Muscle of leg (tissue), 11 donors: ENCODE results near the gene SP140. TPM values are rescaled to one million over a fixed set of nuclear protein-coding genes. Genes with fewer than 3 reads are reported as not detected.
"Not testable (repeated sequence)": the region's sequence is repeated elsewhere in the genome, so short reads cannot be mapped to it uniquely, and the experiment has no call there.

Experiments used
- DNase-seq: peaks from one replicate; pipeline ENCODE4 v3.0.0; 2013
- H3K27ac ChIP-seq: one replicate; pipeline ENCODE4 v1.5.1; 2013; ENCODE audit warnings: mild to moderate bottlenecking, low read length, control low read depth
- H3K27me3 ChIP-seq: one replicate; pipeline ENCODE4 v1.6.1; 2013; ENCODE audit warnings: low read length; ENCODE audit not compliant: control insufficient read depth, insufficient read depth
- H3K36me3 ChIP-seq: one replicate; pipeline ENCODE4 v1.6.1; 2013; ENCODE audit warnings: low read length; ENCODE audit not compliant: control insufficient read depth, insufficient read depth
- H3K4me1 ChIP-seq: one replicate; pipeline ENCODE4 v1.6.1; 2013; ENCODE audit warnings: low read length; ENCODE audit not compliant: control insufficient read depth, insufficient read depth
- H3K4me3 ChIP-seq: one replicate; pipeline ENCODE4 v1.5.1; 2013; ENCODE audit warnings: low read length, control low read depth
- H3K9me3 ChIP-seq: replicated peaks from 2 replicates; pipeline ENCODE4 v1.6.1; 2013; ENCODE audit warnings: low read depth, low read length; ENCODE audit not compliant: control insufficient read depth
- WGBS: methylation state at CpG from one replicate; pipeline ENCODE4 v1.1.5; 2013; ENCODE audit warnings: missing lambda C conversion rate; ENCODE audit not compliant: insufficient coverage; 5-methylcytosine and 5-hydroxymethylcytosine counted together
- polyA plus RNA-seq, 8 donors: library from polyadenylated mRNA; unstranded; fragments of 120-200 nt; gene quantifications; one replicate each; pipeline versions ENCODE4 v1.2.1 to v1.2.3, GENCODE V29; 2013; ENCODE audit warnings: inconsistent platforms in 1 of 8, low replicate concordance in 1 of 8; ENCODE audit not compliant: insufficient read length in 8 of 8, insufficient read depth in 1 of 8
- total RNA-seq: library from RNA; stranded (reverse); fragments of 120-200 nt; gene quantifications from one replicate; pipeline ENCODE4 v1.2.4, GENCODE V29; 2013

Gene SP140
- total and polyA plus RNA-seq, 9 donors: 0.22 to 1.5 (median 0.67) TPM

DNA sequence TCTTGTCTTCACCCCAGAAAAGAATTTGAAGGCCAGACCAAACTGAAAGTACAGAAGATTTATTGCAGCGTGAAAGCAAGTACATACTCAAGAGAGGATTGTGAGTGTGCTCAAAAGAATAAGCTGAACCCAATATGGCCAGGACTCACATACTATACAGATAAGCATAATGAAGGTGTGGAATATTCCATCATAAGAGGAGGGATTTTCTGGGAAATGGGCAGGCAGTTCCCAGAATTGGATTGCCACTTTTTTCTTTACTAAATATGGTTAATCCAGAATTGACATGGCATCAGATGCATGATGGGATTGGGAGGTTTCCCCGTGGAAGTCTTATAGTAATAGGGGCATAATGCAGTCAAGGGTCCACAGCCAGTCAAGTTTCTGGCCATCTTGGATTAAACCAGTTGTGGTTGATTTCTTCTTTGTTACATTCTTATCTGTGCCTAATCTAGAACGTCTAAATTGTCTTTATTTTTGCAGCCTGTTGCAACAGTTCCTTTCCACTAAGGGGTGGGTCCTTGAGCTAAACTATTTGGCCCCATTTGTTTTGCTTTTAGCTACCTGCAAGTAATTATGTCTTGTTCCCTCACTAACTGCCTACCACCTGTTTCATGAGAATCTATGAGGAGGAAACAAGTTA, 110.4 kb downstream of the SP140 start:
- no peak for DNase-seq
- H3K36me3 ChIP-seq: no peaks in the 10 kb centered on the region
- H3K4me1 ChIP-seq: no peaks in the 10 kb centered on the region
- H3K27ac ChIP-seq: no peak overlapping the region
- H3K27me3 ChIP-seq: no peaks in the 10 kb centered on the region
- WGBS: 80% methylated on average over 1 of the region's 3 CpGs
- no peak overlapping the region for H3K4me3 ChIP-seq
- no peaks in the 10 kb centered on the region for H3K9me3 ChIP-seq

DNA sequence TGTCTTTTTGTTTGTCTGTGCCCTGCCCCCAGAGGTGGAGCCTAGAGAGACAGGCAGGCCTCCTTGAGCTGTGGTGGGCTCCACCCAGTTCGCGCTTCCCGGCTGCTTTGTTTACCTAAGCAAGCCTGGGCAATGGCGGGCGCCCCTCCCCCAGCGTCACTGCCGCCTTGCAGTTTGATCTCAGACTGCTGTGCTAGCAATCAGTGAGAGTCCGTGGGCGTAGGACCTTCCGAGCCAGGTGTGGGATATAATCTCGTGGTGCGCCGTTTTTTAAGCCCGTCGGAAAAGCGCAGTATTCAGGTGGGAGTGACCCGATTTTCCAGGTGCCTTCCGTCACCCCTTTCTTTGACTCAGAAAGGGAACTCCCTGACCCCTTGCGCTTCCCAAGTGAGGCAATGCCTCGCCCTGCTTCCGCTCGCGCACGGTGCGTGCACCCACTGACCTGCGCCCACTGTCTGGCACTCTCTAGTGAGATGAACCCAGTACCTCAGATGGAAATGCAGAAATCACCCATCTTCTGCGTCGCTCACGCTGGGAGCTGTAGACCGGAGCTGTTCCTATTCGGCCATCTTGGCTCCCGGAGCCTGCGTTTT, 116.5 kb downstream of the SP140 start:
- H3K4me3 ChIP-seq, DNase-seq, H3K27ac ChIP-seq, H3K36me3 ChIP-seq, H3K9me3 ChIP-seq, H3K4me1 ChIP-seq, H3K27me3 ChIP-seq: not testable (repeated sequence)
- WGBS: 91% methylated on average over 9 of the region's 33 CpGs

DNA sequence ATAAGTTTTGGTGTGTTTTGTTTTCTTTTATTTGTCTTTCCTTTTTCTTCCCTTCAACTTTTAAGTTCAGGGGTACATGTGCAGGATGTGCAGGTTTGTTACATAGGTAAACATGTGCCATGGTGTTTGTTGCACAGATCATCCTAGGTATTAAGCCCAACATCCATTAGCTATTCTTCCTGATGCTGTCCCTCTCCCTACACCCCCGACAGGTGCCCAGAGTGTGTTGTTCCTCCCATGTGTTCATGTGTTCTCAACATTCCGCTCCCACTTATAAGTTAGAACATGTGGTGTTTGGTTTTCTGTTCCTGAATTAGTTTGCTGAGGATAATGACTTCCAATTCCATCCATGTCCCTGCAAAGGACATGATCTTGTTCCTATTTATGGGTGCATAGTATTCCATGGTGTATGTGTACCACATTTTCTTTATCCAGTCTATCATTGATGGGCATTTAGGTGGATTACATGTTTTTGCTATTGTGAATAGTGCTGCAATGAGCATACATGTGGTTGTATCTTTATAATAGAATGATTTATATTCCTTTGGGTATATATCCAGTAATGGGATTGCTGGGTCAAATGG, 117.6 kb downstream of the SP140 start:
- no CpG with 5 or more reads among the region's 2 CpGs for WGBS
- H3K4me3 ChIP-seq, H3K36me3 ChIP-seq: not testable (repeated sequence)

DNA sequence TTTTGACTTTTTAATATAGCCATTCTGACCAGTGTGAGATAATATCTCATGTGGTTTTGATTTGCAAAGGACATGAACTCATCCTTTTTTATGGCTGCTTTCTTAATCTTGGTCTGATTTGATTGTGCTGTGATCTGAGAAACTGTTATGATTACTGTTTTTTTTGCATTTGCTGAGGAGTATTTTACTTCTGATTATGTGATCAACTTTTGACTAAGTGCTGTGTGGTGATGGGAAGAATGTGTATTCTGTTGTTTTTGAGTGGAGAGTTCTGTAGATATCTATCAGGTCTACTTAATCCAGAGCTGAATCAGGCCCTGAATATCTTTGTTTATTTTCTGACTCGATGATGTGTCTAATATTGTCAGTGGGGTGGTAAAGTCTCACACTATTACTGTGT, 118.2 kb downstream of the SP140 start:
- WGBS: no CpG with 5 or more reads among the region's 1 CpG
- no peak overlapping the region for H3K4me3 ChIP-seq
- no peaks in the 10 kb centered on the region for H3K36me3 ChIP-seq
- no peak overlapping the region for H3K27ac ChIP-seq
- DNase-seq: no peak
- peaks cover 14% of the 10 kb centered on the region for H3K9me3 ChIP-seq
- no peaks in the 10 kb centered on the region for H3K27me3 ChIP-seq
- H3K4me1 ChIP-seq: no peaks in the 10 kb centered on the region

More for the DNA sequence above, 117.6 kb downstream of the SP140 start:
- H3K27ac ChIP-seq, H3K27me3 ChIP-seq, DNase-seq, H3K4me1 ChIP-seq: not testable (repeated sequence)
- peaks cover 14% of the 10 kb centered on the region for H3K9me3 ChIP-seq

DNA sequence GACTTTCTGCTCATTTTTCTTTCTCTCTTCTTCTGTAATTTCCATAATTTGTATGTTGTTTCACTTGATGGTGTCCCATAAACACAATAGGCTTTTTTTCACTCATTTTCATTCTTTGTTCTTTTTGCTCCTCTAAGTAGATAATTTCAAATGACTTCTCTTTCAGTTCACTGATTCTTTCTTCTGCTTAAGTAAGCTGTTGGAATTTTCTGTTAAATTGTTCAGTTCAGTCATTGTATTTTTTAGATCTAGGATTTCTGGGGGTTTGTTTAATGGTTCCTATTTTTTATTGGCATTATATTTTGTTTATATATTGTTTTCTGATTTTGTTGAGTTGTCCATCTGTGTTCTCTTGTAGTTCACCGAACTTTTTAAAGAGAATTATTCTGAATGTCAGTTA, 120.9 kb downstream of the SP140 start:
- no peak for DNase-seq
- no peak overlapping the region for H3K27ac ChIP-seq
- no peaks in the 10 kb centered on the region for H3K4me1 ChIP-seq
- H3K36me3 ChIP-seq: no peaks in the 10 kb centered on the region
- no peak overlapping the region for H3K4me3 ChIP-seq
- no peaks in the 10 kb centered on the region for H3K27me3 ChIP-seq
- peaks cover 14% of the 10 kb centered on the region for H3K9me3 ChIP-seq
- no CpG with 5 or more reads among the region's 1 CpG for WGBS

DNA sequence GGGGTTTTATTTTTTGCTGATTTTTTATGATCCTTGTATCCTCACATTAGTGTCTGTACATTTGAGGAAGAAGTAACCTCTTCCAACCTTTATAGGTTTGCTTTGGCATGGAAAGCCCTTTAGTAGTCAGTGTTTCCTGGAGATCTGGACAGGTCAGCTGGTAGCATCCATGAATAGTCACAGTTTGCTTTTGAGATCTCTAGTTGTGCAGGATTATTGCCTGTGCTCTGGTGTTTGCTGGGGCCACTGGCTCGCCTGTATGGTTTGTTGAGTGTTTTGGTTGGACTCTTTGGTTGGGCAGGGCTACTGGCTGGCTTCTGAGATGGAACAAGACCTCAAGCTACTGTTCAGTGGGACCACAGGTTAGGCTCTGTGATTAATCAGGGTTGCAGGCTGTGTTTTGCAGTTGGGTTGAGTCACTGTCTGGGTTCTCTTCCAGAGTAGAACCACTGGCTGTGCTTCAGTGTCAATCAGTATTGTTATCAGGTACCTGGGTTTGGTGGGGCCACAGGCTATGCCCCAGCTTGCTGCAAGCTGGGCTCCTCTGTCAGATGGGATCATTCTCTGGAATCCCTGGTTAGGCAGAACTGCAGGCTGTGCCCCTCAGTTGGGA, 121.5 kb downstream of the SP140 start:
- no peak overlapping the region for H3K4me3 ChIP-seq
- DNase-seq: no peak
- H3K36me3 ChIP-seq: no peaks in the 10 kb centered on the region
- no peaks in the 10 kb centered on the region for H3K4me1 ChIP-seq
- no peak overlapping the region for H3K27ac ChIP-seq
- H3K27me3 ChIP-seq: no peaks in the 10 kb centered on the region
- H3K9me3 ChIP-seq: peaks cover 14% of the 10 kb centered on the region
- 46% methylated on average over 1 of the region's 1 CpG for WGBS

DNA sequence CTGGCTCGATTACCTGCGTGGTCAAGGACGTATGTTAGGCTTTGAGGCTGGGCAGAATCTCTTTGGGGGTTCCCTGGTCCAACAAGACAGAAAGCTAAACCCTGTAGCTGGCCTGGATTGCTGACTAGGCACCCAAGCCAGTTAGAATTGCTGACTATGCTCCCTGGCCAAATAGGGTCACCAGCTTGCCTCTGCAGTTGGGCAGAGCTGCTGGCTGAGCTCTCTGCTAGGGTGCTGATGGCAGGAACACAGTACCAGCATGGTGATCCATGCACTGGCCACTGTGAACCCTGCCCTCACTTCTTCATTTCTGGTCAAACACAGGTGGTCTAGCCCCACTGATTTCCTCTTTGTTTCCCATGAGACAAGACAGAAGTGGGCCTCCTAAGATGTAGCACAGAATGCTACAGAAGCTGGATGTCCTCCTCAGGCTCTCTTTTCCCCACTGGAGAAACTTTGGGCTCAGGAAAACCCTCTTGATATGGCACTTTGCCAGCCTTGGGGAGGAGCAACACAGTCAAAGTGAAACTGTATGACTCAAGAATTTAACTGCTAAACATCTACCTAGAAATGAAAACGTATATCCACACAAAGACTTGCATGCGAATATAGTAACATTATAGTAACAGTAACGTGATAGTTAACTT, 122.2 kb downstream of the SP140 start:
- Histone ChIP-seq H3K27me3 (no peaks in the 10 kb centered on the region), H3K9me3 (peaks cover 14% of the 10 kb centered on the region), H3K36me3 (no peaks in the 10 kb centered on the region), H3K27ac (no peak overlapping the region), H3K4me3 (no peak overlapping the region), H3K4me1 (no peaks in the 10 kb centered on the region)
- DNase-seq: no peak
- 79% methylated on average over 3 of the region's 6 CpGs for WGBS

DNA sequence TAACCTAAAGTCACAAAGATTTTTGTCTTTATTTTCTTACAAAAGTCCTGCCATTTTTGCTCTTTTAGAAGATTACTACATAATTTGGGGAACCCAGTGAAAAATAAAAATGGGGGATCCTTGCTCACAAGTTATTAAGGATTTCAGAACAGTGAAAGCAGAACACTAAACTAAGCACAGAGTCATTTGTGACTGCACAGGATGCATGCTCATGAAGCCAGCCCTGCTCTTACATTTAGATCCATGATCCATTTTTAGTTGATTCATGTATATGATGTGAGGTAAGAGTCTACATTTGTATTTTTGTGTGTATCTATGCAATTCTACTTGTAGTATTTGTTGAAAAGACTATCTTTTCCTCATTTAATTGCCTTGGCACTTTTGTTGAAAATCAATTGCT, 123.3 kb downstream of the SP140 start:
- H3K36me3 ChIP-seq: no peaks in the 10 kb centered on the region

DNA sequence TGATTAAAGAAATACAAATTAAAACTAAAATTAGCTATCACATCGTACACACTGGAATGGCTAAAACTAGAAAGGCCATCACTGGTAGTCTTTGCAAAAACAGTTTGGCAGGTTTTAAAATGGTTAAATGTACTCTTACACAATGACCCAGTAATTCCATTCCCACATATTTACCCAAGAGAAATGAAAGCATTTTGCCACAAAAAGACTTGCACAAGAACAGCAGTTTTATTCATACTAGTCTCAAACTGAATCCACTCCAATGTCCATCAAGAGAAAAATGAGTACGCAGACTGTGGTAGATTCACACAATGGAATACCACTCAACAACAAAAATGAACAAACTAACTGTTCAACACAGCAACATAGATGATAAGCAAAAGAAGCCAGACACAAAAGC, 130.5 kb downstream of the SP140 start:
- H3K27ac ChIP-seq: no peak overlapping the region
- no peaks in the 10 kb centered on the region for H3K27me3 ChIP-seq
- WGBS: no CpG with 5 or more reads among the region's 2 CpGs
- no peak overlapping the region for H3K4me3 ChIP-seq
- DNase-seq: no peak
- no peaks in the 10 kb centered on the region for H3K4me1 ChIP-seq
- H3K9me3 ChIP-seq: no peaks in the 10 kb centered on the region
- peaks cover 2% of the 10 kb centered on the region for H3K36me3 ChIP-seq

More for the DNA sequence above, 123.3 kb downstream of the SP140 start:
- Histone ChIP-seq H3K4me1 (no peaks in the 10 kb centered on the region), H3K9me3 (peaks cover 14% of the 10 kb centered on the region), H3K27ac (no peak overlapping the region), H3K27me3 (no peaks in the 10 kb centered on the region), H3K4me3 (no peak overlapping the region)
- DNase-seq: no peak

DNA sequence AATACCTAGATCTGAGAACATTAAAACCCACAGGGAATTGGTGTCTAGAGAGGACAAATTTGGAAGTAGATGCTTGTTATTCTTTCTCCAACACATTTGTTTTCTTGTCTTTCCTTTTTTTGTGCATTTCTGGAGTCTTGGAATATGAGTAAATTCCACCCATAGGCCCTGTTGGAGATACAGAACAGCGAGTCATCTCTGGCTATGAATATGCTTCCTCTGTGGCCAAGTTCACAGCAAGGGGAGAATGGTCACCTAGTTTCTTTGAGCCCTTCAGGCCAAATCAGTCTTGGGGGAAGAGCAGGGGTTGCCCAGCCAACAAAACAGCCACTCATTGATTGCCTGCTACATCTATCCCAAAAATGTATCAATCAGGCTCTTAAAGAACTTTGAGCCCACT, 132.8 kb downstream of the SP140 start:
- Histone ChIP-seq H3K27ac (no peak overlapping the region), H3K9me3 (no peaks in the 10 kb centered on the region), H3K27me3 (no peaks in the 10 kb centered on the region), H3K36me3 (peaks cover 5% of the 10 kb centered on the region), H3K4me3 (no peak overlapping the region), H3K4me1 (no peaks in the 10 kb centered on the region)
- DNase-seq: no peak
- 60% methylated on average over 1 of the region's 1 CpG for WGBS
